SU-DHL-6 (cell line): ENCODE data around the gene MIDN.

Experiments used
- EZH2phosphoT487 ChIP-seq: fragments of 200-600 bp; sonication (generic), shearing (Covaris generic); conservative IDR thresholded peaks from 2 replicates; pipeline ENCODE4 v1.6.1; 2018; ENCODE audit warnings: mild to moderate bottlenecking, antibody characterized with exemption, low read length, moderate library complexity, mixed read lengths
- TF ChIP-seq, protein P1 (sequence below): fragments of 200-600 bp; sonication (generic); IDR thresholded peaks from one replicate; pipeline ENCODE4 v1.5.1; 2017; ENCODE audit warnings: antibody characterized with exemption, mild to moderate bottlenecking, low read length, moderate library complexity; ENCODE audit not compliant: insufficient read depth, poor library complexity, severe bottlenecking

- TF ChIP-seq, protein P1, sequence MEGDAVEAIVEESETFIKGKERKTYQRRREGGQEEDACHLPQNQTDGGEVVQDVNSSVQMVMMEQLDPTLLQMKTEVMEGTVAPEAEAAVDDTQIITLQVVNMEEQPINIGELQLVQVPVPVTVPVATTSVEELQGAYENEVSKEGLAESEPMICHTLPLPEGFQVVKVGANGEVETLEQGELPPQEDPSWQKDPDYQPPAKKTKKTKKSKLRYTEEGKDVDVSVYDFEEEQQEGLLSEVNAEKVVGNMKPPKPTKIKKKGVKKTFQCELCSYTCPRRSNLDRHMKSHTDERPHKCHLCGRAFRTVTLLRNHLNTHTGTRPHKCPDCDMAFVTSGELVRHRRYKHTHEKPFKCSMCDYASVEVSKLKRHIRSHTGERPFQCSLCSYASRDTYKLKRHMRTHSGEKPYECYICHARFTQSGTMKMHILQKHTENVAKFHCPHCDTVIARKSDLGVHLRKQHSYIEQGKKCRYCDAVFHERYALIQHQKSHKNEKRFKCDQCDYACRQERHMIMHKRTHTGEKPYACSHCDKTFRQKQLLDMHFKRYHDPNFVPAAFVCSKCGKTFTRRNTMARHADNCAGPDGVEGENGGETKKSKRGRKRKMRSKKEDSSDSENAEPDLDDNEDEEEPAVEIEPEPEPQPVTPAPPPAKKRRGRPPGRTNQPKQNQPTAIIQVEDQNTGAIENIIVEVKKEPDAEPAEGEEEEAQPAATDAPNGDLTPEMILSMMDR: no peak
- no peak for TF ChIP-seq EZH2phosphoT487
Measured at GRCh38 chr19:1282588-1283206, 34.3 kb downstream of the MIDN start.
